Measurements from ENCODE around the gene ASPSCR1.

ASPSCR1 gene

GRCh38 chr17:82012640-82013295, 35.3 kb downstream of the ASPSCR1 start:
- no peak for DNase-seq (ENCODE audit: low read depth in 1 of 2, low spot score in 1 of 2)

GRCh38 chr17:82013341-82013740, 35.9 kb downstream of the ASPSCR1 start:
- DNase-seq (ENCODE audit: low read depth in 1 of 2, low spot score in 1 of 2) = no peak

- DNase-seq (ENCODE audit: low read depth in 1 of 2, low spot score in 1 of 2) = no peak
Observed at GRCh38 chr17:82013772-82014321, 36.4 kb downstream of the ASPSCR1 start.

- DNase-seq (ENCODE audit: low read depth in 1 of 2, low spot score in 1 of 2) = no peak
Observed at GRCh38 chr17:82014432-82014831, 37.0 kb downstream of the ASPSCR1 start.

- DNase-seq (ENCODE audit: low read depth in 1 of 2, low spot score in 1 of 2) = no peak
Observed at GRCh38 chr17:82014971-82015310, 37.5 kb downstream of the ASPSCR1 start.

- DNase-seq (ENCODE audit: low read depth in 1 of 2, low spot score in 1 of 2) = no peak
Observed at GRCh38 chr17:82015311-82015971, 38.0 kb downstream of the ASPSCR1 start.

GRCh38 chr17:82016061-82016874, 38.8 kb downstream of the ASPSCR1 start:
- DNase-seq (ENCODE audit: low read depth in 1 of 2, low spot score in 1 of 2) = no peak

GRCh38 chr17:82016875-82017459, 39.5 kb downstream of the ASPSCR1 start:
- no peak for DNase-seq (ENCODE audit: low read depth in 1 of 2, low spot score in 1 of 2)

- DNase-seq (ENCODE audit: low read depth in 1 of 2, low spot score in 1 of 2) = no peak
Observed at GRCh38 chr17:82017612-82018151, 40.3 kb downstream of the ASPSCR1 start.

GRCh38 chr17:82018152-82018988, 40.9 kb downstream of the ASPSCR1 start:
- DNase-seq (ENCODE audit: low read depth in 1 of 2, low spot score in 1 of 2) = no peak

GRCh38 chr17:82018989-82019689, 41.7 kb downstream of the ASPSCR1 start:
- DNase-seq (ENCODE audit: low read depth in 1 of 2, low spot score in 1 of 2) = no peak

GRCh38 chr17:82019690-82020571, 42.5 kb downstream of the ASPSCR1 start:
- DNase-seq (ENCODE audit: low read depth in 1 of 2, low spot score in 1 of 2) = peak; percentile 30 to 52

GRCh38 chr17:82020572-82021106, 43.2 kb downstream of the ASPSCR1 start:
- no peak for DNase-seq (ENCODE audit: low read depth in 1 of 2, low spot score in 1 of 2)

GRCh38 chr17:82021107-82021899, 43.9 kb downstream of the ASPSCR1 start:
- peak in 1 of 2 donors; percentile 26 for DNase-seq (ENCODE audit: low read depth in 1 of 2, low spot score in 1 of 2)

- DNase-seq (ENCODE audit: low read depth in 1 of 2, low spot score in 1 of 2) = no peak
Observed at GRCh38 chr17:82021900-82022309, 44.5 kb downstream of the ASPSCR1 start.

GRCh38 chr17:82022310-82022980, 45.0 kb downstream of the ASPSCR1 start, which contains the start of gene CENPX:
CENPX (minus strand) TSS chr17:82022878; CDS start chr17:82022861, 17 bp downstream.
- DNase-seq (ENCODE audit: low read depth in 1 of 2, low spot score in 1 of 2) = no peak

GRCh38 chr17:82022981-82023446, 45.6 kb downstream of the ASPSCR1 start, which contains the start of gene LRRC45:
LRRC45 (plus strand) TSS chr17:82023305; CDS start chr17:82023644, 339 bp downstream.
- DNase-seq (ENCODE audit: low read depth in 1 of 2, low spot score in 1 of 2) = peak; percentile 98 to 99

Data from activated CD4-positive, alpha-beta T cell treated with anti-CD3 and anti-CD28 coated beads, Interleukin-2, amount 50 U/mL, for 24 hours (primary cell).